Measurements from ENCODE around the gene KCNH1. TPM values are rescaled to one million over a fixed set of nuclear protein-coding genes. Genes with fewer than 3 reads are reported as not detected.

The KCNH1 gene
- total RNA-seq, 1 donor from 2014 or later = not detected

- ATAC-seq = no peak
- no peaks in the 10 kb centered on the region for H3K36me3 ChIP-seq
- intact Hi-C loops (cut with DNase I) = no loop called here
Measured at GRCh38 chr1:210681158-210681557, 452.8 kb downstream of the KCNH1 start.

GRCh38 chr1:210678306-210678705 is 455.6 kb downstream of the KCNH1 start:
- Histone ChIP-seq H3K9me3 (no peaks in the 10 kb centered on the region), H3K36me3 (no peaks in the 10 kb centered on the region), H3K27me3 (ENCODE audit: low read depth) (no peaks in the 10 kb centered on the region), H3K4me3 (no peak overlapping the region), H3K4me1 (no peaks in the 10 kb centered on the region), H3K27ac (no peak overlapping the region)
- ATAC-seq = no peak
- intact Hi-C loops (cut with DNase I) = no loop called here
- DNase-seq = no peak
- no peak for TF ChIP-seq CTCF (IDR thresholded peaks at IDR 0.05)

More at GRCh38 chr1:210681158-210681557, 452.8 kb downstream of the KCNH1 start:
- DNase-seq = no peak
- Histone ChIP-seq H3K27me3 (ENCODE audit: low read depth) (no peaks in the 10 kb centered on the region), H3K4me3 (no peak overlapping the region), H3K4me1 (no peaks in the 10 kb centered on the region), H3K9me3 (no peaks in the 10 kb centered on the region), H3K27ac (no peak overlapping the region)
- TF ChIP-seq CTCF (IDR thresholded peaks at IDR 0.05) = no peak

- Histone ChIP-seq H3K9me3 (no peaks in the 10 kb centered on the region), H3K4me3 (no peak overlapping the region), H3K27me3 (ENCODE audit: low read depth) (no peaks in the 10 kb centered on the region), H3K4me1 (no peaks in the 10 kb centered on the region), H3K36me3 (no peaks in the 10 kb centered on the region), H3K27ac (no peak overlapping the region)
- intact Hi-C loops (cut with DNase I) = no loop called here
- ATAC-seq (no peak), DNase-seq (no peak)
- no peak for TF ChIP-seq CTCF (IDR thresholded peaks at IDR 0.05)
Measured at GRCh38 chr1:210677533-210677932, 456.4 kb downstream of the KCNH1 start.

- no peak for TF ChIP-seq CTCF (IDR thresholded peaks at IDR 0.05)
- no peaks in the 10 kb centered on the region for H3K27me3 ChIP-seq (ENCODE audit: low read depth)
- no peaks in the 10 kb centered on the region for H3K4me1 ChIP-seq
- no peaks in the 10 kb centered on the region for H3K36me3 ChIP-seq
- H3K4me3 ChIP-seq = no peak overlapping the region
- intact Hi-C loops (cut with DNase I) = no loop called here
- ATAC-seq = no peak
- no peak for DNase-seq
- no peaks in the 10 kb centered on the region for H3K9me3 ChIP-seq
- H3K27ac ChIP-seq = no peak overlapping the region
Measured at GRCh38 chr1:210676539-210676938, 457.4 kb downstream of the KCNH1 start.

- no peaks in the 10 kb centered on the region for H3K4me1 ChIP-seq
- no peak for TF ChIP-seq CTCF (IDR thresholded peaks at IDR 0.05)
- ATAC-seq = no peak
- no peak overlapping the region for H3K27ac ChIP-seq
- no peaks in the 10 kb centered on the region for H3K36me3 ChIP-seq
- H3K27me3 ChIP-seq (ENCODE audit: low read depth) = no peaks in the 10 kb centered on the region
- no peaks in the 10 kb centered on the region for H3K9me3 ChIP-seq
- H3K4me3 ChIP-seq = no peak overlapping the region
- intact Hi-C loops (cut with DNase I) = no loop called here
- DNase-seq = no peak
Measured at GRCh38 chr1:210674151-210674550, 459.8 kb downstream of the KCNH1 start.

GRCh38 chr1:210669951-210670350 is 464.0 kb downstream of the KCNH1 start:
- no peak overlapping the region for H3K4me3 ChIP-seq
- intact Hi-C loops (cut with DNase I) = no loop called here
- ATAC-seq (no peak), DNase-seq (no peak)
- H3K27me3 ChIP-seq (ENCODE audit: low read depth) = no peaks in the 10 kb centered on the region
- TF ChIP-seq CTCF (IDR thresholded peaks at IDR 0.05) = no peak
- H3K36me3 ChIP-seq = no peaks in the 10 kb centered on the region
- H3K4me1 ChIP-seq = no peaks in the 10 kb centered on the region
- no peak overlapping the region for H3K27ac ChIP-seq
- no peaks in the 10 kb centered on the region for H3K9me3 ChIP-seq

Data from lower lobe of right lung (tissue), 2 donors.